GM21786 (cell line): ENCODE measurements around the gene UROD.

Source experiments
- ATAC-seq: cut with Tn5 transposase; IDR thresholded peaks from one replicate; pipeline ENCODE4 v1.9.1; 2021; ENCODE audit not compliant: unreplicated experiment

Gene UROD

DNA sequence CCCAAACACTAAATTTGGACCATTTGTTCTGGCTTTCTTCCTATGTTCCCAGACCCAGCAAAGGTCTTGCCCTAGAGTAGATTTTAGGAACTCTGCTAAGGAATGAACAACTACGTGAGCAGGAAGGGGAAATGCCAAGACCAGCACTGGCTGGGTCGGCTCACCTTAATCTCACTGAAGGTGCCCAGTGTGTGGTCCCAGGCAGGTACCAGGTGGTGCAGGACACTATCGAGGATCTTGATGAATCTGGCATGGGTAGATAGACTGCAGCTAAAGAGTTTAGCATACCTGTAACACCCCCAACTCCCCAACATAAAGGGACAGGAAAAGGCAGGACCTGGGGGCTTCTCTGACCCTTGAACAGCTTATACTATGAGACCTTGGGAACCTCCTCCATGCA is 4.0 kb upstream of the UROD start:
- ATAC-seq = no peak

DNA sequence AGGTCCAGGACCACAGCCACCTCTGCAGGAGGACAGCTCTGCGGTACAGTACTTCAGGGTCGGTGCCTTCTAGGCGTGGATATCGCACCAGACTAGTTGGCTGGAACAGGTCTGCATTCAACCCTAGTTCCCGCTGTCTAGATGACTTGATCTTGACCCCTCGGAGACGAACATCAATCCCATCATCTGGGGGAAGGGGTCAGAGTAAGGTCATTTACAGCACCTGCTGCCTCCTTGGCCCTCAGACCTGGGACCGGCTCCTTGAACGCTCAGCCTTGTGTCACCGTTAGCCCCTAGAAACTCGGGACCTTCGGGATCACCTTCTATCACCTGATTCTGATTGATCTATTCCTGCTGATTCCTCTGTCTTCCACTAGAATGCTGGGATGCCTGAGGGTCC is 3.5 kb upstream of the UROD start:
- no peak for ATAC-seq

DNA sequence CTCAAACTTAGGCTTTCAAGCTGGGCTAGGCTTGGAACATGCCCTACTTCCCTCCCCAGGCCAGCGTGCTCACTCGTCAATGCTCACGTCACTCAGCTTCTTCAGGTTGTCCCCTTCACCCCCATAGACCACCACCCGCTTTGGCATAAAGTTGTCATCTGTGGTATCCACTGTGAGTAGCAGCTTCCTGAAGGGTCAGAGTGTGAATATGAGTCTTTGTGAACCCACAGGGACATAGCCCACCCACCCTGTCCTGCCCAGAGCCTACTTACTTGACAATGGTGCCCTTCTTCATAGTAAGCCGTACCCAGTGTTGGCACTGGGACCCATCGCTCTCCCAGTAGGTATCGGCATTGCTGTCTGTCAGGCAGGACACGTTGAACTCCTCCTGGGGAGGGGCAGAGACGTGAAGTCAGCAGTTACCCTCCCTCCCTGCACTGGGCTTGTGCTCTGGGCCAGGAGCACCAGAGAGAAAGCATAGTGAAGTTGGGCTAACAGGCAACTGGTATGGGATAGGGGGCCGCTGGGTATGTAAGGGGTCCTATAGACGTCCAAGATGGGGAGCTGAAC is 2.7 kb upstream of the UROD start:
- ATAC-seq = no peak

DNA sequence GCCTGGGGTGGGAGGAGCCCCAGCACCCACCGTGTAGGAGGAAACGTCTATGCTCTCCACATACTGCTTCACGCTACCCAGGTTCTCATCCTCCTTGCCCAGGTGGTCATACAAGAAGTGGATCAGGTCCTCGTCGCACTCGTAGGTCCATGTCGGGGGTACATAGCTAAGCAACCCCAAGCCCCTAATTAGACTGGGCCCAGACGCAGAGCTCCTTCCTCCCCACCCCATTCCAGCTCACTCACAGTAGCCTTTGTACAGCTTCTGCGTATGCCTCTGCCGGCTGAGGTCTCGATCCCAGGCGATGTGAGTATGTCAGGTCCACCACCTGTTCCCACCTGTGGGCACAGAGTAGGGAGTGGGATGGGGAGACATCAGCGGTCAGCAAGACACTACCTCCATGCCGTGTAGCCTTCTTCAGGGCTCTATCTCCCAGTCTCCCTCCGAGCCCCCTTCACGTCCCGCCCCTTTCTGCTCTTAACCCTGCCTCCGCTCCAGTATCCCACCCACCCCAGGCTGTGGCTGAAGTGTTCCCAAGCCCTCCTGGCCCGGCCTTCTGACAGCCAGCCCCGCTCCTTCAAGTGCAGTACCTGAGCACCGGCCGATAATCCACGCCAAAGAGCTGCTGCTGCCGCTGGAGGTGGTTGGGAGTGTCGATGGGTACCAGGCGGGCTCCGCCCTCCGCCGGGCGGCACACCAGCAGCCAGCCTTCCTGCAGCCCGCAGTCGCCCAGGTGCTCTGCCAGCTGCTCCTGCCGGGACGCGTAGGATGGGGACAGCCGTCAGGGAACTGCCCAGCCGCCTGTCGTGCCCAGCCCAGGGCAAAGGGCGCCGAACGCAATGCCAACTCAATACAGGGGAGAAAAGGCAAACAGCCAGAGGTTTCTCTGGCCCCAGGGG is 1.8 kb upstream of the UROD start:
- ATAC-seq = no peak

DNA sequence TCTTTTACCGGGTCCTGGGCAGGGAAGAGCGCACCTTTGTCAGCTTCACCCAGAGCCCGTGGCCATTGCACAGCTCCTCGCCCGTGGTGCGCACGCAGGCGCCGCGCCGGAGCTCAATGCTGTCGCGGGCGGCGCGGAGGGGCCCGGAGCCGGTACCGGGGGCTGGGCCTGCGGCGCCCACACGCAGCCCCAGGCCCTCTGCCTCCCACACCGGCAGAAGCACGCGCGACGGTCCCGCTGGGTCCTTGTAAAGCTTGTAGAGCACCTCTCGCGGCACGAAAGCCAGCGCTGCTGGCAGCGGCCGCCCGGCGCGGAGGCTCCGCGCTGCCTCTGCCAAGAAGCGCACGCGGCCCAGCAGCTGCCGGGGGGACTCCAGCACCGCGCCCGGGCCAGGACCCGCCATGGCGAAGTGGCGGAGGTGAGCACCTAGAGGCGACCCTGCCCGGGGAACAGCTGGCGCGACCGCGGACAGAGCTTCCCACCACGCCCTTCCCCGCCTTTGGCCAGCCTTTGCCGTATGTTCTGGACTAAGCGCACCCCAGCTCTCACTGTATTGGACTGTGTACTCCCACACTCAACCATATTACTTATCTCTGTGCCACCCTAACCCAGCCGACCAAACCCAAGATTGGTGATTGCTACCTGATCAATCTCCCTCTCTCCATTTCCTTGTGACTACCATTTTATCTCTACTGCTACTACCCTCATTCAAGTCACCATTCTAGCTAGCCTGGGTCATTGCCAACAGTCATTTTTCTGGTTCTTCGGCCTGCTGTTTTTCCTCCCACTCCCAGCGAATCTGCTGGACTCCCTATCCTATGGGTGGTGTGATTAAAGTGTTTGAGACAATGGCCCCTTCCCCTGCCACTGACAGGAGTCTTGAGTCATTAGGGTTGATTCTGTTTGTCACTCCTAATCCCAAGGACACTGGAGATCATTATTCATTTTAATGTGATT is 921 bp upstream of the UROD start, which contains the start of gene HECTD3:
Gene HECTD3, minus strand, starts transcription at position 470 of the 957 bp plus-strand sequence. Its CDS starts 67 bp downstream, at position 403.
- ATAC-seq = peak; percentile 72

DNA sequence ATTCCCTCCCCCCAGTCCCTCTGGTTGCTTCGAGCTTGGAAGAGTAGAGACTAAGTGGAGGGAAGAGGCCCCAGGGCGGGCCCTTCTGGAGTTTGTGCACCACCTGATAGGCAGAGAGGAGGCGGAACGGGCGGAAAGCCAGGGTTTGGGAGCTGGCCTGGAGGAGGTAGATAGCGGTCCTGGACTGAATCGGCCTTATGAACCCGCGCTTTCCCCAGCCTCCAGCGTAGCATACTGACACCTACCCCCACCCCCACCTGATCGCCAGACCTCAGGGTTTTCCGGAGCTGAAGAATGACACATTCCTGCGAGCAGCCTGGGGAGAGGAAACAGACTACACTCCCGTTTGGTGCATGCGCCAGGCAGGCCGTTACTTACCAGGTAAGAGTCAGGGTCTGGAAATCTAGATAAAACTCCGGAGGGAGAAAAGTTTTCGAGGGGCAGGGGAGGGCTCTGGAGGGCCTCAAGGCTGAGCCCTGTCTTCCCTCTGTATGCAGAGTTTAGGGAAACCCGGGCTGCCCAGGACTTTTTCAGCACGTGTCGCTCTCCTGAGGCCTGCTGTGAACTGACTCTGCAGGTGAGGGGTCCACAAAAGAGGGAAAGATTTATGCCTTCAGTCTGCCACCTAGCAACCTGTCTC is 705 bp downstream of the UROD start:
- ATAC-seq = no peak

DNA sequence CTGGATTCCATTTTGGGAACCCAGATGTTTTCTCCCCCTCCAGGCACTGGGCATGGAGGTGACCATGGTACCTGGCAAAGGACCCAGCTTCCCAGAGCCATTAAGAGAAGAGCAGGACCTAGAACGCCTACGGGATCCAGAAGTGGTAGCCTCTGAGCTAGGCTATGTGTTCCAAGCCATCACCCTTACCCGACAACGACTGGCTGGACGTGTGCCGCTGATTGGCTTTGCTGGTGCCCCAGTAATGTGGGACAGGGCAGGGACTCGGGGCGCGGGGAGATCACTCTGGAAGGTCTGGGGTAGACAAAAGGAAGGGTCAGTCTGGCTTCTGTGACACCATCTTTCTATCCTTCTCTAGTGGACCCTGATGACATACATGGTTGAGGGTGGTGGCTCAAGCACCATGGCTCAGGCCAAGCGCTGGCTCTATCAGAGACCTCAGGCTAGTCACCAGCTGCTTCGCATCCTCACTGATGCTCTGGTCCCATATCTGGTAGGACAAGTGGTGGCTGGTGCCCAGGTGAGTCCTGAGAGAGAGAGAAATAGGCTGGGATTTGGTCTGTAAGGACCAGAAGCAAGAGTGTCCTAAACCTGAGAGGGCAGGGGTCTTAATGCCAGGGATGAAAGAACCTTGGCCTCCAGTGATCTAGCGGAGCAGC is 1.6 kb downstream of the UROD start:
- ATAC-seq = no peak

DNA sequence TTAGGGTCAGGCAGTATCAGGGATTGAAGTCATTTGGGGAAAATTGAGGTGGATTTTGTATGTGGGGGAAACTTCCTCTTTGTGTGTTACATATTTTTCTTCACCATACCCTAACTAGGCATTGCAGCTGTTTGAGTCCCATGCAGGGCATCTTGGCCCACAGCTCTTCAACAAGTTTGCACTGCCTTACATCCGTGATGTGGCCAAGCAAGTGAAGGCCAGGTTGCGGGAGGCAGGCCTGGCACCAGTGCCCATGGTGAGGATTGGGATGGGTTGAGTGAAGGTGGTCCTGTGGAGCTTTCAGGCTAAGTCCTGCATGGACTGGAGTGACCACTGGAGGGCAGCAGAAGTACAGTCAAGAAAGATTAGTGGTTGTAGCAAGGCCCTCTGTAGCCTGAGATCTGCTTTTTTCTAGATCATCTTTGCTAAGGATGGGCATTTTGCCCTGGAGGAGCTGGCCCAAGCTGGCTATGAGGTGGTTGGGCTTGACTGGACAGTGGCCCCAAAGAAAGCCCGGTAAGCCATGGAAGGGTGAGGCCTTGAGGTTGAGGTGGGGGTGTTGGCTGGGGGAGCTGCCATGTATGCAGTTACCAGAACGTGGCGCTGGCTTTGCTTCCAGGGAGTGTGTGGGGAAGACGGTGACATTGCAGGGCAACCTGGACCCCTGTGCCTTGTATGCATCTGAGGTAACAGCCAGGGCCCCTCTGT is 2.4 kb downstream of the UROD start:
- ATAC-seq = no peak

DNA sequence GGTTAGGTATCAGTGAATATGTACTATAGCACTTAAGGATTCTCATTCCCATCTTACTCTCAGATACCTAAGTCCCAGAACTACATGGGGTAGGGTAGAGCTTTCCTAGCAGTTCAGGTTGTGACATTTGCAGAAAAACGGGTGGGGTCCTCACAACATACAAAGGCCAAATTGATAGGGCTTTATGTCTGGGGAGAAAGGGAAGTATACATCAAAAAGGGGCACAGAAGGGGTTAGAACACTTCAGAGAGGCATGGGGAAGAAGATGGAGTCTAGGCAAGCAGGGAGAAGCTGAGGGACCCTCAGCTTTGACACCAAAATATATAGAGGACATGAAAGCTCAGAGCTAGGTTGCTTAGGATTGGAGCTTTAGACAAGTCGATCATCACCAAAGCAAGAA is 3.6 kb downstream of the UROD start:
- ATAC-seq = no peak

DNA sequence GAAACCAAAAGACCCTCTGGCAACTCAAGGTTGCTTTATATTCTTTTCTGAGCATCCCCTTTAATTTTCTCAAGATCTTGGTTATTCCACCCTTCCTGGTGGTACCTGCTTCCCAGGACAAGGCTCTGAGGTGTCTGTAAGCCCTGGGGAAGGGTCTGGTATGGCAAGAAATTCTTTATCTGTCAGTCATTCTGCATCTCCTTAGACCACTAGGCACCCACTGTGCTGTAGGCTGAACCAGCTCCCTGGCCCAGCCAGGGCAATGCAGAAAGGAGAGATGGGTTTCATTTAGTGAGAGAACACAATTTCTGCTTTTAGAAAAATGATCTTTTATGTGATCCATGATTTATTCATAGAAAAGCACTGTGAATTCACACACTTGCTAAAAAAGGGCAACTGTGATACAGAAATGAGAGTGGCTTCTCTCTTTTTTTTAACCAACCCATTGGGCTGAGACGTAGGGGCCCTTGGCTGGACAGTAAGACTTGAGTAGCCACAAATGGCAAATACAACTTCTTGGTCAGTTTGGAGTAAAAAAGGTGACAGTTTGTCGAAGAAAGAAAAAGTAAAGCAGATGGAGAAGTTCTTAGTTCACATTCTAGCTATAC is 4.1 kb downstream of the UROD start:
- ATAC-seq = no peak

DNA sequence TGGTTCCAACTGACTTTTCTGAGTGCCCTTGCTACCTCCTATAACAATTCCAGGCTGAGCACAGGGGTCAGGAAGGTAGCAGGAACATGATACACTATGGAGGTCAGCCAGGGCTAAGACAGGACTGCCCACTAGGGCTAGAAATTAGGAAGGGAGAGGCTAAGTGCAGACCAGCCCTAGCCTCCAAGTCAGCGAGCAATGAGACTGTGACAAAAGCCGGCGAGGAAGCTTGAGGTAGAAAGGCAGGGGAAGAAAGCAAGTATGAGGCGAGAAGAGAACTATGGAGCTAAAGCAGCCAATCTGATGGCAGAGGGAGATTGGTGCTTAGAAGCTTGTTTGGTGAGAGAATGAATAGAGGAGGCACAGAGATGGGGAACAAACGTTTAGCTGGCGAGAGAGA is 4.7 kb downstream of the UROD start:
- ATAC-seq = no peak

DNA sequence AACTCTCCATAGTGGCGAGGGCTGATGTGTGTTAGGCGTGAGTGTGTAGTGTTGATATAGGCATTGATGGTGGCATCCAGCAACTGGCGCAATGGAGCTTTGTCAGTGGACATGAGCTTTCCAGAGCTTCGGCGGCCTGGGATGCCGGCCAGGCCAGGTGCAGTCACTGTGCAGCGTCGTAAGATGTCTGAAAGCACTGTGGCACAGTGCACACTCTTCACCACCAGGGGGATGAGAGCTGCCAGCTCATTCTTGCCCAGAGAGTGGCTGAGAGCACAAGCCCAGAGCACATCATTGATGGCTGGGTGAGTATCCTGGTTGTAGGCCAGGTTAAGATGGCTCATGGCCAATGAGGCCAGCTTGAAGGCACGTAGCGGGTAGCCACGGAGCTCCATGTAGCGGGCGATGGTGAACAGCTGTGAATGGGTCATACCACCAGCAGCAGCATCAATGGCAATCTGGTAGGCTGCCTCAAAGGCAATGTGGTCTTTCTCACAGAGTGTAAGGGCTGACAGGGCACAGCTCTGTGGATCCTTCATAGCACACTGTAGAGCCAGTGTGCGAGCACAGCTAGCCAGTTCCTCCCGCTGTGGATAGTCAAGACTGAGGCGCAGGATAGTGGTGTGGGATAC is 6.7 kb downstream of the UROD start:
- peak; percentile 71 for ATAC-seq

DNA sequence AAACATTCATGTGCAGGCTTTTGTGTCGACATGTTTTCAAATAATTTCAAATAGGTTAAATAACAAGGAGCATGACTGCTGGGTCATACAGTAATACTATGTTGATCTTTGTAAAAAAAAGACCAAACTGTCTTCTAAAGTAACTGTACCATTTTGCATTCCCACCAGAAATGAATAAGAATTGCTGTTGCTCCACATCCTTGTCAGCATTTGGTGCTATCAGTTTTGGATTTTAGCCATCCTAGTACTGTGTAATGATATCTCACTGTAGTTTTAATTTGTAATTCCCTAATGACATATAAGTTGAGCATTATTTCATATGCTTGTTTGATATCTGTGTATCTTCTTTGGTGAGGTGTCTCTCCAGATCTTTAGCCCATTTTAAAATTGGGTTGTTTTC is 11.6 kb downstream of the UROD start:
- ATAC-seq = no peak

DNA sequence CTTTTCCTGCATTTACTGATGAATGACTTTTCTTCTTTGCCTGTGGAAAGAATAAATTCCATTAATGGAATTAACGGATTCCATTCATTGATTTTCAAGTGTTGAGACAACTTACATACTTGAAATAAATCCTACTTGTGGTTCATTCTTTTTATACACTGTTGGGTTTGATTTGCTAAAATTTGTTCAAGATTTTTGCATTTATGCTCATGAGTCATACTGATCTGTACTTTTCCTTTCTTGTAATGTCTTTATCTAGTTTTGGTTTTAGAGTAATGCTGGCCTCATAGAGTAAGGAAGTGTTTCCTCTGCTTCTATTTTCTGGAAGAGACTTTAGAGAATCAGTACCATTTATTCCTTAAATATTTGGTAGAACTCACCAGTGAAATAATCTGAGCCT is 14.4 kb downstream of the UROD start:
- no peak for ATAC-seq

DNA sequence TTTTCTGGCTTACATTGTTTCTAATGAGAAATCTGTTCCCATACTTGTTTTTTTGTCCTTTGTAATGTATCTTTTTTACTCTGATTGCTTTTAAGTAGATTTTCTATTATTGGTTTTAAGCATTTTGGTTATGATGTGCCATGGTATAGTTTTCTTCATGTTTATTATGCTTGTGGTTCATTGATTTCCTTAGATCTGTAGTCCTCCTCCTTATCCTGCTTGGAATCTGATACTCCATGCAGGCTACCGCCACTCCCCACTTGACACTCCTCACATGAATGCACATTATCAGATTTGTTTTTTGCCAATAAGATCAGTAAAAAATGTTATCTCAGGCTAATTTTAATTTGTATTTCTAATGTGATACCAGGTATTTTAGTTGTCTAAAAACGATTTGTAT is 20.8 kb downstream of the UROD start:
- ATAC-seq = no peak

DNA sequence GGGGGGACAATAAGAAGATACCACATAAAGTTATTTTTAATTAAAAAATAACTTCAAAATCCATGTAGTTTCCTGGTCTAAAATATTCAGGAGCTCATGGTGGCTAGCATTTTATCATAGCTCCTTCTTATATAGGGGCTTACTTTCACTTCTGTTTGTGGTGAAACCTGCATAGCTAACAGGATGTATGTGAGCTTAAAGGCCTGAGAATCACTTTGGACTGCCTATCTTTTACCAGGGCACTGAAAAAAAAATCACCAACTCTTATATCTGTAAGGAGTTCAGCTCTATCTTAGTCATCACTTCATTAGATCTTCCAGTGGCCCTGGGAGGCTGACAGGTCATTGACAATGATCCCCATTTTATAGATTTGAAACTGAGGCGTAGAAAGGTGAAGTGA is 21.3 kb downstream of the UROD start:
- ATAC-seq = peak; percentile 80

DNA sequence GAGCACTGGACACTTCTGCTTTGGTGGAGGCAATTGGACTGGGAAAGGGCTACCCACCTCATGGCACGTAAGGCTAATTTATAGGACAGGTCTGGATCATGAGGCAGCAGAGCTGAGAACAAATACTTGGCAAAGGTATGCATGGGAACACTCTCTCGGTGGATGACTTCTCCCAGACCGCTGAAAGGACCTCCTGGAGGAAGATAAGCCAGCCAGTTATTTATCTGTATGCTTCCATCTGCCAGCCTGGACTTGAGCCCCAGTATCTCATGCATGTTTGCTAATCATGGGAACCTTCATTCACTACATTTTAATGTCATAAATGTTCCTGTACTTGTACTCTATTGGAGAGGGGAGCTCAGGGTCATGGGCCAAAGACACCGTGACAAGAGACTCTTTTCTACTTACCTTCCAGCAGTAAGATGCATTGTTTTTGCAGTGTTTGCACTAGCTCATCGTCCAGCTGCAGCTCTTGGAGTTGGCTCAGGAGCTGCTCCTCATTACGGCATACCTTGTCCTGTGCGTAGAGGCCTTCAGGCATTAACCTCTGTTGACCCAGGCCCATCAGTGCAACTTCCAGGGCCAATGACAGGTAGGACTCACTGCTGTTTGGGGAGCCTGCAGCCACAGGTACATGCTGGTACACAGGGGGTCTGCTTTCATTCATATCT is 23.7 kb downstream of the UROD start:
- no peak for ATAC-seq

DNA sequence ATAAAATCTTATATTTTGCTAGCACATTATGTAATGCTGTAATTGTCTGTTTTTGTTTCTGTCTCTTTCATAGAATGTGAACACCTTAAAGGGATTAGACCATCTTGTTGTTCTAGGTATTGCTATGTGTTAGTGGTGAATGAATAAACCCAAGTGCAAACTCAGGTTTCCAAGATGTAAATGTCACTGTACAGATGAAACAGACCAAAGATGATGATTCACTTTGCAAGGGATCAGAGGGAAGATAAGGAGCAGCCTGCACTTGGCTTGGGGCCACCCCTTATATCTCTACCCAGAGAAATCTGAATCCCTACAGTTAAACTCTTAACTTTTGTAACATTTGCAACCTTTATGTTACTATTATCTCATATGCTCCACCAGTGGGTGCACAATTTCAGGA is 25.4 kb downstream of the UROD start:
- ATAC-seq = no peak
